HG03175 (cell line): ENCODE results near the gene CLASP2.
"Not testable (repeated sequence)": the region's sequence is repeated elsewhere in the genome, so short reads cannot be mapped to it uniquely, and the experiment has no call there.

Source experiments
- ATAC-seq: cut with Tn5 transposase; IDR thresholded peaks from one replicate; pipeline ENCODE4 v1.9.1; 2021; ENCODE audit warnings: mild to moderate bottlenecking, moderate library complexity; ENCODE audit not compliant: unreplicated experiment

The CLASP2 gene

DNA sequence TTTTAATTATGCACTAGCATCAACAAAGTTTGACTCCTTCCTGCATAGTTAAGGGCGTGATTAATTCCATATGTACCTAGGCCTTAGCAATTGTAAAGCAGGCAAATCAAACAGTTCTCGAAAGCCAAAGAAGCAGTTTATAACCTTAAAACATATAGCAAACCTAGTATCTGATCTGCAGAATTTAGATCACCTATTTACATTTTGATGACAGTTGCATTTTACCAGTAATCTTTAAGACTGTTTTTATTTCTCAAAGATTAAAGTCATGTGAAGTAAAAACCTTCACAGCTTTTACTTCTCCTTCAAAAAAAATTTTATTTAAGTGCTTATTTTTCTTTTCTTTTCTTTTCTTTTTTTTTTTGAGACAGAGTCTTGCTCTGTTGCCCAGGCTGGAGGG, 257.0 kb downstream of the CLASP2 start:
- no peak for ATAC-seq

DNA sequence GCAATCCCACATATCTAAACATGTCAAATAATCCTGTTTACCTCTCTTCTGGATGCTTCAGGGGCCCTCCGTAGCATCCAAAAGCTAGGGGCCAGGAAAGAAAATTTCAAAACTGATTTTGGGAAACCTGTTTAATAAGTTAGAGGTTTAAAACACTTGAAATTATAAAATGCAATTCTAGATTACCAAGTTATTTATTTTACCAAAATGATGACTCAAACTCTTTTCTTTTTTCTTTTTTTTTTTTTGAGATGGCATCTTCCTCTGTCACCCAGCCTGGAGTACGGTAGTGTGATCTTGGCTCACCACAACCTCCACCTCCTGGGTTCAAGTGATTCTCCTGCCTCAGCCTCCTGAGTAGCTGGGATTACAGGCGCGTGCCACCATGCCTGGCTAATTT, 258.5 kb downstream of the CLASP2 start:
- not testable (repeated sequence) for ATAC-seq

DNA sequence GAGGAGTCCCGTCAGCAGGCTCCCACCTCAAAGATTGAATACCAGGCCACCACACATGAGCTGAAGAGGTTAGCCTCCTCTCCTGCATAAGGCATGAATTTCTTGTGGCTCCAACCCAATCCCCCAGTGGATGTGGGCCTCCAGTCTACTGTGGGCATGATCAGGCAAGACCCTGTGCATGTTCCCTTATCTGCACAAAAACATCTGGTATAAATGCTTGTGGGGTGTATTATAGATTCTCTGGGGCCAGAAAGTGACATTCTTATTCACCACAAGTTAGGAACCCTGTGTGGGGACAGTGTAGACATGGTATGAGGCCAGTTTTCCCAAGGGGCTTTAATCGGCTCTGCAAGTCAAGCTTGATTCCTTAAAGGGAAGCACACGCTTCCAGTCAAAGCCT, 259.6 kb downstream of the CLASP2 start:
- no peak for ATAC-seq

DNA sequence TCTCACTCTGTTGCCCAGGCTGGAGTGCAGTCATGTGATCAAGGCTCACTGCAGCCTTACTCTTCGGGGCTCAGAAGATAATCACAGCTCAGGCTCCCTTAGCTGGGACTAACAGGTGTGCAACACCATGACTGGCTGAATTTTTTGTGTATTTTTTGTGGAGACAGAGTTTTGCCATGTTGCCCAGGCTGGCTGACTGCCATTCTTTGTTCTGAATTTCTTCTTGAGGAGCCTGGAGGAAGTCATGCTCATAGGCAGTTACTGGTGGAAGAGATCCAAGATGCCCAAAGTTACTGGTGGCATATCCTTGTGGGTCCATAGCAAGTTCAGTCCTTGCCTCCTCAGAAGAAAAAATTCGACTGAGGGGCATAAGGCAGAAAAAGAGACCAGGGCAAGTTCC, 261.3 kb downstream of the CLASP2 start:
- ATAC-seq, result no peak

DNA sequence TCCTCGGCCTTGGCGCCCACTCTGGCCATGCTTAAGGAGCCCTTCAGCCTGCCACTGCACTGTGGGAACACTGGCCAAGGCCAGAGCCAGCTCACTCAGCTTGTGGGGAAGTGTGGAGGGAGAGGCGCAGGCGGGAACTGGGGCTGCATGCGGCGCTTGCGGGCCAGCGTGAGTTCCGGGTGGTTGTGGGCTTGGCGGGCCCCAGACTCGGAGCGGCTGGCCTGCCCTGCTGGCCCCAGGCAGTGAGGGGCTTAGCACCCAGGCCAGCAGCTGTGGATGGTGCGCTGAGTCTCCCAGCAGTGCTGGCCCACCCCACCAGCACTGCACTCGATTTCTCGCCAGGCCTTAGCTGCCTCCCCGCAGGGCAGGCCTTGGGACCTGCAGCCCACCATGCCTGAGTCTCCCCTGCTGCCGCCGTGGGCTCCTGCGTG, 264.7 kb downstream of the CLASP2 start:
- ATAC-seq, result no peak

DNA sequence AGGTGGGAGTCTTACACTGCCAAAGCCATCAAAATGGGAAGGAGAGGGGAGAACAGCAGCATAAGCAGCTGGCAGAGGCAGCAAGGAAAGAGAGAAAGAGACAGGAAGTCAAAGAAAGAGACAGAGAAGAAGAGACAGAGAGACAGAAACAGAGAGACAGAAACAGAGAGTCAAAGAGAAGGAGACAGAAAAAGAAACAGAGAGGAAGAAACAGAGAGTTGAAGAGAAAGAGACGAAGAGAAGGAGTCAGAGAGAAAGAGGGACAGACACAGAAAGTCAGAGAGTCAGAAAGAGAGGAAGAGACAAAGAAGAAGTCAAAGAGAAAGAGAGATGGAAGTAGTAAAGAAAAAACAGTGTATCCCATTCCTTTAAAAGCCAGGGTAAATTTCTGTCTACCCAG, 266.1 kb downstream of the CLASP2 start:
- ATAC-seq, result not testable (repeated sequence)

DNA sequence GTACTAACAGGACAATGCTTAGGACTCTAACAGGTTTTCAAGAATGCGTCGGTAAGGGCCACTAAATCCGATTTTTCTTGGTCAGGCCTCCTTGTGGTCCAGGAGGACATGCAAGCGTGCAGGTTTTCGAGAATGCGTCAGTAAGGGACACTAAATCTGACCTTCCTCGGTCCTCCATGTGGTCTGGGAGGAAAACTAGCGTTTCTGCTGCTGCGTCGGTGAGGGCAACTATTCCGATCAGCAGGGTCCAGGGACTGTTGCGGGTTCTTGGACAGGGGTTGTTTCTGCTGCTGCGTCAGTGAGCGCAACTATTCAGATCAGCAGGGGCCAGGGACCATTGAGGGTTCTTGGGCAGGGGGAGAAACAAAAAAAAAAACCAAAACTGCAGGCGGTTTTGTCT, 270.1 kb downstream of the CLASP2 start:
- ATAC-seq, result no peak

DNA sequence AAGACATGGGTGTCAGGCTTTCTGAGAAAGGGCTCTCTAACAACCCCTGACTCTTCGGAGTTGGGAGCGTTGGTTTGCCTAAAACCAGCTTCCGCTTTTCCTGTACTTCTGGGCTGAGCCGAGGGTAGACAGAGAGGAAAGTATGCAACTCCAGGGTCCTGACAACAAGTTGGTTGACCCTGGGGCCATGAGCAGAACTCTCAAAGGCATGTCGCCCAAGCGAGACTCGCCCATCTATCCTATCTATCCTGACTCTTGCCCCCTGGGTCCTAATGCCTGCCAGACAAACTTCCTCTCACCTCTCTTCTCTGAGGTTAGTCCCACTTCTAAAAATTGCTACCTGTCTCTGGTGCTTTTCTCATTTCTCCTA, 270.8 kb downstream of the CLASP2 start:
- not testable (repeated sequence) for ATAC-seq
